Loucy (cell line): ENCODE results near the gene ERP44.

Experiments used
- EZH2phosphoT487 ChIP-seq: fragments of 200-600 bp; IDR thresholded peaks from 2 replicates; pipeline ENCODE4 v1.6.1; 2018; ENCODE audit warnings: antibody characterized with exemption, mild to moderate bottlenecking, moderate library complexity, borderline replicate concordance
- TF ChIP-seq, protein P1 (sequence below): fragments of 200-600 bp; sonication (generic); conservative IDR thresholded peaks from 2 replicates; pipeline ENCODE4 v1.5.1; 2014; ENCODE audit warnings: mild to moderate bottlenecking, antibody characterized with exemption, low read length

DNA sequence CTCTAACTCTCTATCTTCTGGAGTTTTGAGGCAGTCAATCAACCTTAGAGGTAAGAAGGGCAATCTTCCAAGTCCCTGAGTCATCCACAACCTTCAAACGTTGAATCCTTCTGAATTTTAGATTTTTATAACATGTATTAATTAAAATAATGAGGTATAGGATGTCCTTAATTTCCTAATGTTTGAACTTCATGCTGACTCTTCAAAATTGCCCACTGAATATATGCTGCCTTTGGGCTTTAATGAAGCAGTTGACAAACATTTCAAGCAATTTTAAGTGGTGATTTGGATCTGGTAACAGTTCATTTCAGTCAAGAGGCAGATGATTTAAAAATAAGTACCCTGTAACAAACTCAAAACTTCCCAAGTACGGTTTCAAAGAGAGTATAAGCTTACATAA, 26.0 kb downstream of the ERP44 start:
- TF ChIP-seq, protein P1, sequence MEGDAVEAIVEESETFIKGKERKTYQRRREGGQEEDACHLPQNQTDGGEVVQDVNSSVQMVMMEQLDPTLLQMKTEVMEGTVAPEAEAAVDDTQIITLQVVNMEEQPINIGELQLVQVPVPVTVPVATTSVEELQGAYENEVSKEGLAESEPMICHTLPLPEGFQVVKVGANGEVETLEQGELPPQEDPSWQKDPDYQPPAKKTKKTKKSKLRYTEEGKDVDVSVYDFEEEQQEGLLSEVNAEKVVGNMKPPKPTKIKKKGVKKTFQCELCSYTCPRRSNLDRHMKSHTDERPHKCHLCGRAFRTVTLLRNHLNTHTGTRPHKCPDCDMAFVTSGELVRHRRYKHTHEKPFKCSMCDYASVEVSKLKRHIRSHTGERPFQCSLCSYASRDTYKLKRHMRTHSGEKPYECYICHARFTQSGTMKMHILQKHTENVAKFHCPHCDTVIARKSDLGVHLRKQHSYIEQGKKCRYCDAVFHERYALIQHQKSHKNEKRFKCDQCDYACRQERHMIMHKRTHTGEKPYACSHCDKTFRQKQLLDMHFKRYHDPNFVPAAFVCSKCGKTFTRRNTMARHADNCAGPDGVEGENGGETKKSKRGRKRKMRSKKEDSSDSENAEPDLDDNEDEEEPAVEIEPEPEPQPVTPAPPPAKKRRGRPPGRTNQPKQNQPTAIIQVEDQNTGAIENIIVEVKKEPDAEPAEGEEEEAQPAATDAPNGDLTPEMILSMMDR = no peak
- no peak for TF ChIP-seq EZH2phosphoT487
